ENCODE measurements around the gene BAHCC1.

The BAHCC1 gene

GRCh38 chr17:81499601-81499970, 104.3 kb downstream of the BAHCC1 start:
- TF ChIP-seq EP300 (IDR thresholded peaks at IDR 0.05; ENCODE audit: borderline replicate concordance): no peak
- no peak for TF ChIP-seq ZBTB7A (IDR thresholded peaks at IDR 0.05; ENCODE audit: low read depth)
- TF ChIP-seq NFIC (IDR thresholded peaks at IDR 0.05): no peak
- no peak for TF ChIP-seq CEBPB (IDR thresholded peaks at IDR 0.05)
- no peak for TF ChIP-seq TEAD4 (IDR thresholded peaks at IDR 0.05)
- TF ChIP-seq YY1 (IDR thresholded peaks at IDR 0.05; ENCODE audit: low read depth): no peak
- TF ChIP-seq FOXM1 (IDR thresholded peaks at IDR 0.05; ENCODE audit: borderline replicate concordance, low read depth): no peak
- TF ChIP-seq RAD21 (IDR thresholded peaks at IDR 0.05; ENCODE audit: low read depth): no peak
- TF ChIP-seq MAX (IDR thresholded peaks at IDR 0.05): no peak
- TF ChIP-seq TAF1 (IDR thresholded peaks at IDR 0.05; ENCODE audit: low read depth): no peak
- TF ChIP-seq EGR1 (IDR thresholded peaks at IDR 0.05): no peak
- TF ChIP-seq CREB1 (IDR thresholded peaks at IDR 0.05; ENCODE audit: low read depth): no peak
- TF ChIP-seq REST (IDR thresholded peaks at IDR 0.05; ENCODE audit: low read depth): no peak

GRCh38 chr17:81500047-81500446, 104.8 kb downstream of the BAHCC1 start:
- no peak for TF ChIP-seq YY1 (IDR thresholded peaks at IDR 0.05; ENCODE audit: low read depth)
- no peak for TF ChIP-seq CEBPB (IDR thresholded peaks at IDR 0.05)
- TF ChIP-seq TEAD4 (IDR thresholded peaks at IDR 0.05): no peak
- no peak for TF ChIP-seq ZBTB7A (IDR thresholded peaks at IDR 0.05; ENCODE audit: low read depth)
- TF ChIP-seq EGR1 (IDR thresholded peaks at IDR 0.05): no peak
- no peak for TF ChIP-seq RAD21 (IDR thresholded peaks at IDR 0.05; ENCODE audit: low read depth)
- no peak for TF ChIP-seq TAF1 (IDR thresholded peaks at IDR 0.05; ENCODE audit: low read depth)
- no peak for TF ChIP-seq MAX (IDR thresholded peaks at IDR 0.05)
- TF ChIP-seq EP300 (IDR thresholded peaks at IDR 0.05; ENCODE audit: borderline replicate concordance): no peak
- TF ChIP-seq TCF12 (IDR thresholded peaks at IDR 0.05; ENCODE audit: low read depth): no peak
- TF ChIP-seq USF1 (IDR thresholded peaks at IDR 0.05): no peak
- no peak for TF ChIP-seq CREB1 (IDR thresholded peaks at IDR 0.05; ENCODE audit: low read depth)
- TF ChIP-seq FOXM1 (IDR thresholded peaks at IDR 0.05; ENCODE audit: borderline replicate concordance, low read depth): no peak

GRCh38 chr17:81502471-81503017, 107.3 kb downstream of the BAHCC1 start:
- no peak for TF ChIP-seq ZBTB7A (IDR thresholded peaks at IDR 0.05; ENCODE audit: low read depth)
- TF ChIP-seq EGR1 (IDR thresholded peaks at IDR 0.05): no peak
- no peak for TF ChIP-seq TEAD4 (IDR thresholded peaks at IDR 0.05)
- no peak for TF ChIP-seq TCF12 (IDR thresholded peaks at IDR 0.05; ENCODE audit: low read depth)
- TF ChIP-seq MAX (IDR thresholded peaks at IDR 0.05): no peak
- TF ChIP-seq CREB1 (IDR thresholded peaks at IDR 0.05; ENCODE audit: low read depth): no peak
- TF ChIP-seq USF1 (IDR thresholded peaks at IDR 0.05): no peak
- no peak for TF ChIP-seq YY1 (IDR thresholded peaks at IDR 0.05; ENCODE audit: low read depth)
- TF ChIP-seq NFIC (IDR thresholded peaks at IDR 0.05): no peak
- TF ChIP-seq FOXM1 (IDR thresholded peaks at IDR 0.05; ENCODE audit: borderline replicate concordance, low read depth): no peak
- no peak for TF ChIP-seq RAD21 (IDR thresholded peaks at IDR 0.05; ENCODE audit: low read depth)
- no peak for TF ChIP-seq CEBPB (IDR thresholded peaks at IDR 0.05)
- no peak for TF ChIP-seq TAF1 (IDR thresholded peaks at IDR 0.05; ENCODE audit: low read depth)
- TF ChIP-seq REST (IDR thresholded peaks at IDR 0.05; ENCODE audit: low read depth): no peak

- no peak for TF ChIP-seq USF1 (IDR thresholded peaks at IDR 0.05)
These were observed 108.4 kb downstream of the BAHCC1 start for GRCh38 chr17:81503619-81504018.

- TF ChIP-seq CEBPB (IDR thresholded peaks at IDR 0.05): no peak
- TF ChIP-seq TAF1 (IDR thresholded peaks at IDR 0.05; ENCODE audit: low read depth): no peak
- TF ChIP-seq CREB1 (IDR thresholded peaks at IDR 0.05; ENCODE audit: low read depth): no peak
- peak; percentile 53 for TF ChIP-seq NFIC (IDR thresholded peaks at IDR 0.05)
- no peak for TF ChIP-seq REST (IDR thresholded peaks at IDR 0.05; ENCODE audit: low read depth)
- no peak for TF ChIP-seq ZBTB7A (IDR thresholded peaks at IDR 0.05; ENCODE audit: low read depth)
- 0 out of 2 replicates have a peak, but pooled peaks have one; percentile 26 for TF ChIP-seq TEAD4 (IDR thresholded peaks at IDR 0.05)
- TF ChIP-seq TCF12 (IDR thresholded peaks at IDR 0.05; ENCODE audit: low read depth): peak; percentile 32; the same call in 1 of the 2 replicates
- no peak for TF ChIP-seq MAX (IDR thresholded peaks at IDR 0.05)
These were observed 113.5 kb downstream of the BAHCC1 start for GRCh38 chr17:81508639-81509206.
